GM06990 (cell line): ENCODE measurements around the gene COX4I2.
"Not testable (repeated sequence)": the region's sequence is repeated elsewhere in the genome, so short reads cannot be mapped to it uniquely, and the experiment has no call there.

ENCODE experiments used
- DNase-seq: peaks from one replicate; pipeline ENCODE4 v3.0.0-alpha.2; 2011; ENCODE audit not compliant: insufficient read length; ENCODE audit errors: extremely low read depth
- H3K27me3 ChIP-seq: replicated peaks from 2 replicates; pipeline ENCODE4 v1.6.0; 2011; ENCODE audit warnings: low read length; ENCODE audit not compliant: control insufficient read depth, insufficient read depth
- H3K36me3 ChIP-seq: 2 replicates; pipeline ENCODE4 v1.5.1; 2011; ENCODE audit warnings: low read length; ENCODE audit not compliant: control insufficient read depth, insufficient read depth
- H3K4me3 ChIP-seq: replicated peaks from 2 replicates; pipeline ENCODE4 v1.5.1; 2011; ENCODE audit warnings: low read depth, mild to moderate bottlenecking, control low read depth, low read length
- TF ChIP-seq, protein P1 (sequence below): IDR thresholded peaks from 2 replicates; pipeline ENCODE4 v1.5.1; 2011; ENCODE audit warnings: low read length, control low read depth, mild to moderate bottlenecking, inconsistent platforms; ENCODE audit not compliant: insufficient read depth, poor library complexity, severe bottlenecking

The COX4I2 gene

DNA sequence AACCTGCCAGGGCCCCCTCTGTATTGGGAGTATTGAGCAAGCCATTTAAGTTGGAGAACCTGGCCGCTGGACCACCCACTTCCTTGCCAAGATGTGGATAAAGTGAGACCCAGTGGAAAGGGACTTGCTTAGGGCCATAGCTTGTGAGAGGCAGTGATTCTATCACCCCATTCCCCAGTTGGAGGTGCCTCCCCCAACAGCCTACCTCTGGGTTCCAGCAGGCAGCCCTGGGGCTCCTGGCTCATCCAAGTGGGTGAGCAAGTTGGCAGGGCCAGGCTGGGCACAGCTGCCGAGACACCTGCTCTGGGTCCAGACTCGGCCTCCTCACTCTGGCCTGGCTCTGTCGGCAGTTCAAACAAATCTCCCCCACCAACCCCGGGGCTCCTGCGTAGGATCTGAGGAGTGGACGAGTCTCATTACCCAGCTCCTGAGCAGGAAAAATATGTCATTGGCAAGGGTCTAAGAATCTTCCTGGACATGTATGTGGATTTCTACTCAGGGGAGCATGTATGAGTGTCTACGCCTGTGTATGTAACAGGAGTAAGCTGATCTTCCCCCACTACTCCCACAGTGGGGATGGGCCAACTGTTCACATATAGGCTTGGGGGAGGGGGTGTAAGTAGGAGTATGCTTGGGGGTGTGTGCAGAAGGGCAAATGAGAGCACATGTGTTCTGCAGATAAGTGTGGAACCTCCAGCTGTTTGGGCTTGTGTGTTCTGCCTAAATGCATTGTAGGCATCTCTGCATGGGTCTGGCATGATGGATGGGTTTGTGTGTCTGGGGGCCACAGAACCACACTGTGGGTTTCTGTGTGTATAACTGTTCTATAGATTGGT, 30.7 kb upstream of the COX4I2 start:
- TF ChIP-seq, protein P1, sequence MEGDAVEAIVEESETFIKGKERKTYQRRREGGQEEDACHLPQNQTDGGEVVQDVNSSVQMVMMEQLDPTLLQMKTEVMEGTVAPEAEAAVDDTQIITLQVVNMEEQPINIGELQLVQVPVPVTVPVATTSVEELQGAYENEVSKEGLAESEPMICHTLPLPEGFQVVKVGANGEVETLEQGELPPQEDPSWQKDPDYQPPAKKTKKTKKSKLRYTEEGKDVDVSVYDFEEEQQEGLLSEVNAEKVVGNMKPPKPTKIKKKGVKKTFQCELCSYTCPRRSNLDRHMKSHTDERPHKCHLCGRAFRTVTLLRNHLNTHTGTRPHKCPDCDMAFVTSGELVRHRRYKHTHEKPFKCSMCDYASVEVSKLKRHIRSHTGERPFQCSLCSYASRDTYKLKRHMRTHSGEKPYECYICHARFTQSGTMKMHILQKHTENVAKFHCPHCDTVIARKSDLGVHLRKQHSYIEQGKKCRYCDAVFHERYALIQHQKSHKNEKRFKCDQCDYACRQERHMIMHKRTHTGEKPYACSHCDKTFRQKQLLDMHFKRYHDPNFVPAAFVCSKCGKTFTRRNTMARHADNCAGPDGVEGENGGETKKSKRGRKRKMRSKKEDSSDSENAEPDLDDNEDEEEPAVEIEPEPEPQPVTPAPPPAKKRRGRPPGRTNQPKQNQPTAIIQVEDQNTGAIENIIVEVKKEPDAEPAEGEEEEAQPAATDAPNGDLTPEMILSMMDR: no peak
- Histone ChIP-seq H3K36me3 (no peaks in the 10 kb centered on the region), H3K4me3 (no peak overlapping the region), H3K27me3 (no peaks in the 10 kb centered on the region; the same call in 1 of the 2 replicates)
- DNase-seq: no peak

DNA sequence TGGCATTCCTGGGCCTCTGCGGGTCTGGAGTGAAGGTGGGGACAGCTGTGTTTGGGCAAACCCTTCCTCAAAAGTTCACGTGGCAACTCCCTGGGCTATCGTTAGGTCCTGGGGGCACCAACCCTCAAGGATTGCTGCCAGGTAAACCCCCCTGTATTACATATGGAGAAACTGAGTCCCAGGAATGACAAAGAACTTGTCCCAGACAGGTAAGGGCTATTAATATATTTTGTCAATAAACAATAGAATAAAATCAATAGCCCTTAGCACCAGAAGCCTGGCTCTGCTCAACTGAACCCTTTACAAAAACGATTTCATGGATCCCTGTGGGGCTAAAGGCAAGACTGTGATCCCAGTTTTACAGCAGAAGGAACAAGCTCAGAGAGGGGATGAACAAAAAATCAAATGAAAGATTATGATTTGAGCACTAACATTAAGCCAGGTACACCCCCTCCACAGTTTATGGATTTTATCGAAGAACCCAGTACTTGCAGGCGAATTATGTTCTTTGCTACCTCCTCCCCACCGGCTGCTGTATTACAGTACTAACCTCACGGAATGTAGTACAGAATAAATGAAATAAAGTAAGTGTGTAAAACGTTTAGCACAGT, 30.0 kb upstream of the COX4I2 start:
- Histone ChIP-seq H3K27me3 (no peaks in the 10 kb centered on the region; the same call in 1 of the 2 replicates), H3K36me3 (no peaks in the 10 kb centered on the region), H3K4me3 (no peak overlapping the region)
- no peak for DNase-seq
- TF ChIP-seq, protein P1: no peak

DNA sequence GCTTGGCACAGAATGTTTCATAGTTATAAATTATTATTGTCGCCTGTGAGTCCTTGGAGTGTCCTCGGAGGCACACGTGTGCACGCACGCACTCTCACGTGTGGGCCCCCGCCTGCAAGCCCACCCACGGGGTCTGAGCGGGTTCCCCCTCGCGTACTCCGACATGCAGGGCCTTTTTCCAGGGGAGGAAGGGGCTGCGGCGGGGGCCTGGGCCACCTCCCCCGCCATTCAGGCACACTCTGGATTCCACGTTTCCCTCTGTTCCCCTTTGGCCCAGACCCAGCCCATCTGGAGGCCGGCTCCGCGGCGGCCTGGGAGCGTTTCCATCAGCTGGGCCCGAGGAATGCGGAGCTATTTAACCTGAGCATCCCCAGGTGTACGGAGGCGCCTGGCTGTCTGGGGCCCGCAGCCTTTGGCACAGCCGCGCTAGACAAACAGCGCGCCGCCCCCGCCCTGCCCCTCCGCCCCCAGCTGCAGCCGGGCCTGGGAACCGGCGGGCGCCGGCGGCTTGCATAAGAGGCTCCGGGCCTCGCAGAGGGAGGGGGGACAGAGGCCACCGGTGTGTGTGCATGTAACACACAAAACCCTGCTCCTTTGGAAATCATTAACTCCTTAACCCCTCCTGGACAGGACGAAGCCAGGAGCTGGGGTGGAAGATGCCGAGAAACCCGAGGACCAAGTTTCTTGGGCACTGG, 29.3 kb upstream of the COX4I2 start:
- TF ChIP-seq, protein P1: no peak
- H3K36me3 ChIP-seq: no peaks in the 10 kb centered on the region
- H3K4me3 ChIP-seq: no peak overlapping the region
- no peak for DNase-seq
- no peaks in the 10 kb centered on the region; the same call in 1 of the 2 replicates for H3K27me3 ChIP-seq

DNA sequence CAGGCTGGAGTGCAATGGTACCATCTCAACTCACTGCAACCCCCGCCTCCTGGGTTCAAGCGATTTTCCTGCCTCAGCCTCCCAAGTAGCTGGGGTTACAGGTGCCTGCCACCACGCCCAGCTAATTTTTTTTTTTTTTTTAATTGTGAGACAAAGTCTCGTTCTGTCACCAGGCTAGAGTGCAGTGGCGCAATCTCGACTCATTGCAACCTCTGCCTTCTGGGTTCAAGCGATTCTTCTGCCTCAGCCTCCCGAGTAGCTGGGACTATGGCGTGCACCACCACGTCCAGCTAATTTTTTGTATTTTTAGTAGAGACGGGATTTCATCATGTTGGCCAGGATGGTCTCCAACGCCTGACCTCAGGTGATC, 25.5 kb upstream of the COX4I2 start:
- not testable (repeated sequence) for H3K4me3 ChIP-seq, H3K36me3 ChIP-seq, H3K27me3 ChIP-seq, DNase-seq

DNA sequence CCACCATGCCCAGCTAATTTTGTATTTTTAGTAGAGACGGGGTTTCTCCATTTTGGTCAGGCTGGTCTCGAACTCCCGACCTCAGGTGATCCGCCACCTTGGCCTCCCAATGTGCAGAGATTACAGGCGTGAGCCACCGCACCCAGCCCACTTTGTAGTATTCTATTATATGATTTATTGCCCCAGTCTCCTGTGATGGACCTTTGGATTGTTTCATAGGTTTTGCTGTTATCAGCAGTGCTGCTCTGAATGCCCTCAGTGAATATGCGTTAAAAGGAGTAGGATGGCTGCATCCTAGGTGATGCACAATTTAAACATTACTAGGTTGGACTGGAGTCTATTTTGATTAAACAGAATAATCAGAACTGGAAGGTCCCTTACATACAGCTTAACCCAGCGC, 22.3 kb upstream of the COX4I2 start:
- Histone ChIP-seq H3K27me3 (no peaks in the 10 kb centered on the region), H3K4me3 (no peak overlapping the region), H3K36me3 (no peaks in the 10 kb centered on the region)
- TF ChIP-seq, protein P1: no peak
- DNase-seq: no peak
